Ascending aorta (tissue), 2 donors: ENCODE measurements around the gene TAS2R1. TPM values are rescaled to one million over a fixed set of nuclear protein-coding genes. Genes with fewer than 3 reads are reported as not detected.

Experiments used
- DNase-seq, 2 donors: peaks; one replicate each; pipeline ENCODE4 v3.0.0-alpha.2; 2019; ENCODE audit warnings: low spot score in 2 of 2
- H3K27ac ChIP-seq, 2 donors: fragments of 200-600 bp; sonication (generic); one replicate each; pipeline ENCODE4 v1.5.1; 2016 to 2017; ENCODE audit warnings: mild to moderate bottlenecking in 1 of 2
- H3K27me3 ChIP-seq: fragments of 200-600 bp; sonication (generic); one replicate; pipeline ENCODE4 v1.5.1; 2017
- H3K36me3 ChIP-seq, 2 donors: fragments of 200-600 bp; sonication (generic); one replicate each; pipeline ENCODE4 v1.5.1; 2016
- H3K4me1 ChIP-seq, 2 donors: fragments of 200-600 bp; sonication (generic); one replicate each; pipeline ENCODE4 v1.5.1; 2016 to 2017; ENCODE audit warnings: mild to moderate bottlenecking in 1 of 2
- H3K4me3 ChIP-seq, 2 donors: fragments of 200-600 bp; sonication (generic); one replicate each; pipeline ENCODE4 v1.5.1; 2016 to 2017; ENCODE audit warnings: mild to moderate bottlenecking in 1 of 2
- H3K9me3 ChIP-seq, 2 donors: fragments of 200-600 bp; sonication (generic); one replicate each; pipeline ENCODE4 v1.5.1; 2016
- intact Hi-C: fragments of 100-400 bp; cut with DNase I; formaldehyde crosslinking; loops from one replicate; pipeline ENCODE4 v1.15.1; 2023
- total RNA-seq: library from RNA; depleted of rRNA; stranded (reverse); fragments of >200 nt; gene quantifications from one replicate; pipeline ENCODE4 v1.1.0, GENCODE V29; 2016
- TF ChIP-seq, protein P1 (sequence below), 3 experiments: fragments of 200-600 bp in 2 of 3; fragments of 450-650 bp in 1 of 3; sonication (generic) in 2 of 3; IDR thresholded peaks; one replicate each; pipeline ENCODE4 v1.5.1; 2016 to 2019; ENCODE audit warnings: antibody characterized with exemption in 3 of 3, mild to moderate bottlenecking in 1 of 3, moderate library complexity in 1 of 3

TAS2R1 gene
- total RNA-seq, 1 donor from 2014 or later, result not detected

DNA sequence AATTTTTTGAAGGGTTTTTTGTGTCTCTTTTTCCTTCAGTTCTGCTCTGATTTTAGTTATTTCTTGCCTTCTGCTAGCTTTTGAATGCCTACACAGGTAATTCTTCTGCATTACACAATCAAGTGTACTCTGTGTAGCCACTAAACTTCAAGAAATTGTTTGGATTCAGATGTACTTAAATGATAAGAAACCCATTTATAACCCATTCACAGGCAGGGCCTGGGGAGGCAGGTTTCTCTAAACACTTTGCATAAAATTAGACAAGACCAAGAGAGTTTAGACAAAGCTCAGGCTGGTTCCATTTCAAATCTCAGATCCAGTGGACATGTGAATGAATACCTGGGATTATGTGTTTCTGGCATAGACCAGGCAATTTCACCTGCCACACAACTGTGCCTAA lies 43.0 kb downstream of the TAS2R1 start:
- intact Hi-C loops, result no loop called here
- no peaks in the 10 kb centered on the region for H3K9me3 ChIP-seq
- no peak for DNase-seq

DNA sequence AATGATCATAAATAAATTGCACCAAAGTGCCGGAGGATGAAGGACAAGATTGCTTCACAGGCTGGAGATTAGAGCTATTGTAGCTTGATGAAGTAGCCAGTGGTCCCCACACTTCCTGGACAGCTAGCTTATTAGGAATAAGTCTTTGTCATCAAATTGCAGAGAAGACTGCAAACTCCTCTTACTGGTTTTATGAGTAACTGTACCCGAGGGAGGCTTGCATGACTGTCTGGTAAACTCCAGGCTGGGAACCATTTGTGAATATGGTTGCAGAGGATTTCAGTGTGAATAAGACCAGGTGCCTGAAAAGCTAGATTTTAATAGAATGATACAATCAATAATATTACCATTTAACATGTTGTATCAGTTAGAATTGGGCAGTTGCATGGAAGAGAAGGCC lies 47.7 kb downstream of the TAS2R1 start:
- H3K4me1 ChIP-seq, result no peaks in the 10 kb centered on the region
- H3K9me3 ChIP-seq, result no peaks in the 10 kb centered on the region
- no peak for DNase-seq
- H3K27me3 ChIP-seq, result no peaks in the 10 kb centered on the region
- H3K4me3 ChIP-seq, result no peak overlapping the region
- no peaks in the 10 kb centered on the region for H3K36me3 ChIP-seq
- TF ChIP-seq, protein P1, sequence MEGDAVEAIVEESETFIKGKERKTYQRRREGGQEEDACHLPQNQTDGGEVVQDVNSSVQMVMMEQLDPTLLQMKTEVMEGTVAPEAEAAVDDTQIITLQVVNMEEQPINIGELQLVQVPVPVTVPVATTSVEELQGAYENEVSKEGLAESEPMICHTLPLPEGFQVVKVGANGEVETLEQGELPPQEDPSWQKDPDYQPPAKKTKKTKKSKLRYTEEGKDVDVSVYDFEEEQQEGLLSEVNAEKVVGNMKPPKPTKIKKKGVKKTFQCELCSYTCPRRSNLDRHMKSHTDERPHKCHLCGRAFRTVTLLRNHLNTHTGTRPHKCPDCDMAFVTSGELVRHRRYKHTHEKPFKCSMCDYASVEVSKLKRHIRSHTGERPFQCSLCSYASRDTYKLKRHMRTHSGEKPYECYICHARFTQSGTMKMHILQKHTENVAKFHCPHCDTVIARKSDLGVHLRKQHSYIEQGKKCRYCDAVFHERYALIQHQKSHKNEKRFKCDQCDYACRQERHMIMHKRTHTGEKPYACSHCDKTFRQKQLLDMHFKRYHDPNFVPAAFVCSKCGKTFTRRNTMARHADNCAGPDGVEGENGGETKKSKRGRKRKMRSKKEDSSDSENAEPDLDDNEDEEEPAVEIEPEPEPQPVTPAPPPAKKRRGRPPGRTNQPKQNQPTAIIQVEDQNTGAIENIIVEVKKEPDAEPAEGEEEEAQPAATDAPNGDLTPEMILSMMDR (IDR thresholded peaks at IDR 0.05), result no peak
- H3K27ac ChIP-seq, result no peak overlapping the region
- intact Hi-C loops, result no loop called here

More for the DNA sequence above, 43.0 kb downstream of the TAS2R1 start:
- Histone ChIP-seq H3K4me3 (no peak overlapping the region), H3K27ac (no peak overlapping the region), H3K27me3 (no peaks in the 10 kb centered on the region), H3K4me1 (no peaks in the 10 kb centered on the region), H3K36me3 (no peaks in the 10 kb centered on the region)
- TF ChIP-seq, protein P1 (IDR thresholded peaks at IDR 0.05), result no peak

Other genes starting within 250 kb of the TAS2R1 start
- 18.4 TPM for gene SEMA5A, start 84.3 kb downstream of the TAS2R1 start, total RNA-seq